ENCODE measurements around the gene CEP83.

DNA sequence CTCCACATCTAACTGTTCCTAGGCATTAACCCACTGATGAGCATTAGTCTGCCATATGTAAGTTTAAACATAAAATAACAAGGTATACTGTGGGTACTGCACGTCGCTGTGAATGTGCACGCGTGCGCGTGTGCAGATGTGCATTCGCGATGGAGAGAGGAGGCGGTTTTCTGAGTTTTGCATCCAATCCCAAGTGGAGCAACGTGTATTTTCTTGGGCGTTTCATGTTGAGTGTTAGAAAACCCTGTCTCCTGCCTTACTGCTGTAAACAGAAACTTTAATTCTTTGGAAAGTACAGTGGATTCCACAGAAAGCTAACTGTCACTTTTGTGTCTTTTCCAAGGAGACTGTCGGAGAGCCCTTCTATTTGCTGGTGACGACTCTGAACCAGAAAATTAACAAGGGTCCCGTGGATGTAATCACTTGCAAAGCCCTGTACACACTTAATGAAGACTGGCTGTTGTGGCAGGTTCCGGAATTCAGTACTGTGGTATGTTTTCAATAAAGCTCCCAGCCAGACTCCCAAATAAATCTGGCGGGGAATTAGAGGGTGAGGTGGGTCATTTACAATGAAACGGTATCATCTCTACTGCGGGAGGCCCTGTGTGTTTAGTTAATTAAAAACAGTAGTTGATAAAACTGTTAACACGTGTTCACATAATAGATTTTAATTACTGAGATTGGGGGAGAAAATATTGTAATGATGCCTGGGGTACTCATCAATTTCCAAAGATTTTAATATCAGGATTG is 194.8 kb downstream of the CEP83 start:
- no peak for TF ChIP-seq CTCF (IDR thresholded peaks at IDR 0.05 in 2 of 3, conservative IDR thresholded peaks at IDR 0.05 in 1 of 3; ENCODE audit: insufficient read depth in 2 of 3, low read depth in 1 of 3, low read length in 3 of 3)
- no peak for TF ChIP-seq MYNN (IDR thresholded peaks at IDR 0.05)
- TF ChIP-seq MYNN (CRISPR knock-in tag; IDR thresholded peaks at IDR 0.05): no peak
- TF ChIP-seq PRMT5 (CRISPR knock-in tag; IDR thresholded peaks at IDR 0.05): no peak
- TF ChIP-seq NCOA2 (IDR thresholded peaks at IDR 0.05; ENCODE audit: partially characterized antibody in 2 of 2): no peak
- TF ChIP-seq SRSF3 (IDR thresholded peaks at IDR 0.05; ENCODE audit: insufficient read depth, low read length): no peak
- TF ChIP-seq TCF7L2 (IDR thresholded peaks at IDR 0.05; ENCODE audit: low read depth, low read length): no peak
- TF ChIP-seq ZNF24 (IDR thresholded peaks at IDR 0.05): no peak
- no peak for TF ChIP-seq SREBF2 (CRISPR knock-in tag; IDR thresholded peaks at IDR 0.05)
- TF ChIP-seq MAFG (tag; conservative IDR thresholded peaks at IDR 0.05): no peak

Measured in K562 (cell line).